K562 (cell line): ENCODE results near the gene SST. TPM values are rescaled to one million over a fixed set of nuclear protein-coding genes. Genes with fewer than 3 reads are reported as not detected.

ENCODE experiments used
- ATAC-seq: fragments of 200-7000 bp; cut with Tn5 transposase; 3 replicates; pipeline ENCODE4 v1.9.1; 2020; ENCODE audit warnings: moderate library complexity
- BruUV-seq: library from RNA; stranded (reverse); fragments of 400-500 nt; replicated peaks from 2 replicates; lab custom pipeline; 2021; lab: Mats Ljungman, UMichigan
- CTCF ChIA-PET: fragments of 300-600 bp; formaldehyde crosslinking; extraction: SDS; loops from one replicate; lab custom pipeline; 2021; ENCODE audit warnings: low intra/inter-chr PET ratio; lab: Yijun Ruan, JAX
- POLR2A ChIA-PET: fragments of 300-600, 350-650 bp; sonication (Branson Sonifier 250); formaldehyde crosslinking; extraction: SDS; loops from one replicate; lab custom pipeline; 2021; ENCODE audit warnings: antibody characterized with exemption, inconsistent platforms; lab: Yijun Ruan, JAX
- DNase-seq, 4 experiments: peaks; one replicate each; pipeline versions ENCODE4 v3.0.0 to v3.0.0-alpha.2; 2011 to 2018; ENCODE audit warnings: low spot score in 3 of 4, mixed read lengths in 3 of 4; ENCODE audit errors: extremely low read depth in 1 of 4
- FAIRE-seq: peaks from 2 replicates; lab custom pipeline; 2011; peaks lifted over from hg19 to GRCh38; lab: Jason Lieb, UNC
- H2AFZ ChIP-seq: 2 replicates; pipeline ENCODE4 v1.6.0; 2011; ENCODE audit warnings: low read depth, low read length, control low read depth, inconsistent platforms
- H3K27ac ChIP-seq: fragments of 200-600 bp; 3 replicates; pipeline ENCODE4 v1.8.0; 2011; ENCODE audit warnings: low read depth, mild to moderate bottlenecking, control low read depth, inconsistent platforms, low read length, moderate library complexity, mixed read lengths; ENCODE audit errors: extremely low read depth
- H3K27me3 ChIP-seq, 2 experiments: fragments of 300-600 bp in 1 of 2; 2 replicates in 1 of 2; 3 replicates in 1 of 2; pipeline versions ENCODE4 v1.6.0 to v1.8.0; 2011; ENCODE audit warnings: inconsistent platforms in 2 of 2, low read length in 2 of 2, mild to moderate bottlenecking in 1 of 2, mixed read lengths in 1 of 2, moderate library complexity in 1 of 2; ENCODE audit not compliant: control insufficient read depth in 2 of 2, insufficient read depth in 2 of 2
- H3K36me3 ChIP-seq: fragments of 300-600 bp; 3 replicates; pipeline ENCODE4 v1.8.0; 2011; ENCODE audit warnings: mild to moderate bottlenecking, low read length, inconsistent platforms; ENCODE audit not compliant: control insufficient read depth, insufficient read depth
- H3K4me1 ChIP-seq, 2 experiments: fragments of 200-600 bp in 1 of 2; replicated peaks in 1 of 2; 2 replicates in 1 of 2; 3 replicates in 1 of 2; pipeline versions ENCODE4 v1.5.1 to v1.8.0; 2011; ENCODE audit warnings: inconsistent platforms in 2 of 2, low read length in 2 of 2, mild to moderate bottlenecking in 1 of 2, mixed read lengths in 1 of 2, moderate library complexity in 1 of 2; ENCODE audit not compliant: control insufficient read depth in 2 of 2, insufficient read depth in 2 of 2
- H3K4me2 ChIP-seq: 2 replicates; pipeline ENCODE4 v1.6.1; 2011; ENCODE audit warnings: low read length, control low read depth, inconsistent platforms, mixed read lengths; ENCODE audit not compliant: insufficient read depth
- H3K4me3 ChIP-seq: fragments of 200-600 bp; sonication (generic), shearing (Covaris generic); 2 replicates; pipeline ENCODE4 v1.5.1; 2016; ENCODE audit warnings: control low read depth, inconsistent platforms
- H3K79me2 ChIP-seq: fragments of 200-600 bp; 3 replicates; pipeline ENCODE4 v1.8.0; 2011; ENCODE audit warnings: low read length, inconsistent platforms; ENCODE audit not compliant: control insufficient read depth, insufficient read depth
- H3K9ac ChIP-seq, 2 experiments: 2 replicates each; pipeline versions ENCODE4 v1.6.0 to v1.6.1; 2011; ENCODE audit warnings: low read depth in 2 of 2, low read length in 2 of 2, control low read depth in 1 of 2, inconsistent platforms in 1 of 2, mild to moderate bottlenecking in 1 of 2, mixed read lengths in 1 of 2; ENCODE audit not compliant: insufficient read depth in 1 of 2
- H3K9me1 ChIP-seq: one replicate; pipeline ENCODE4 v1.6.0; 2011; ENCODE audit warnings: inconsistent platforms, mild to moderate bottlenecking, low read length, moderate library complexity; ENCODE audit not compliant: control insufficient read depth, insufficient read depth
- H3K9me3 ChIP-seq: replicated peaks from 2 replicates; pipeline ENCODE4 v1.5.1; 2011; ENCODE audit warnings: low read depth, low read length, inconsistent platforms; ENCODE audit not compliant: control insufficient read depth, insufficient read depth
- H4K20me1 ChIP-seq: replicated peaks from 2 replicates; pipeline ENCODE4 v1.6.1; 2011; ENCODE audit warnings: low read length, inconsistent platforms, mixed read lengths; ENCODE audit not compliant: control insufficient read depth, insufficient read depth
- CBX2 ChIP-seq: fragments of 200-600 bp; sonication (generic); IDR thresholded peaks from one replicate; pipeline ENCODE4 v1.6.1; 2012; ENCODE audit warnings: mild to moderate bottlenecking, low read length, inconsistent platforms; ENCODE audit not compliant: insufficient read depth, poor library complexity, severe bottlenecking
- CHD2 ChIP-seq: IDR thresholded peaks from 2 replicates; pipeline ENCODE4 v1.6.1; 2011; ENCODE audit warnings: low read depth, low read length
- FUS ChIP-seq: fragments of 200-400 bp; formaldehyde crosslinking; optimal IDR thresholded peaks from 2 replicates; pipeline ENCODE3; 2017; ENCODE audit warnings: low read depth, low read length
- GATAD2A ChIP-seq: fragments of 450-650 bp; IDR thresholded peaks from 2 replicates; pipeline ENCODE4 v1.6.1; 2017
- HMGN3 ChIP-seq: IDR thresholded peaks from 2 replicates; pipeline ENCODE4 v1.6.1; 2011; ENCODE audit warnings: borderline replicate concordance, low read depth, mild to moderate bottlenecking, mixed read lengths, low read length; ENCODE audit not compliant: insufficient read length; ENCODE audit errors: extremely low read depth
- HNRNPL ChIP-seq: fragments of 200-400 bp; formaldehyde crosslinking; IDR thresholded peaks from 2 replicates; pipeline ENCODE4 v1.6.1; 2017; ENCODE audit warnings: low read depth, mild to moderate bottlenecking, low read length
- KAT2B ChIP-seq: IDR thresholded peaks from one replicate; pipeline ENCODE4 v1.6.1; 2012; ENCODE audit warnings: low read depth, mild to moderate bottlenecking, control low read depth, inconsistent platforms, low read length, moderate library complexity
- KAT8 ChIP-seq: fragments of 450-650 bp; IDR thresholded peaks from 2 replicates; pipeline ENCODE4 v1.6.1; 2016; ENCODE audit warnings: low read depth, mild to moderate bottlenecking
- NEUROD1 ChIP-seq: fragments of 150-350 bp; IDR thresholded peaks from 2 replicates; pipeline ENCODE4 v1.6.1; 2014; ENCODE audit warnings: borderline replicate concordance, low read length, low read depth; ENCODE audit not compliant: partially characterized antibody
- NR2C2 ChIP-seq, 2 experiments: fragments of 200-800 bp in 1 of 2; sonication (Bioruptor generic) in 1 of 2; sonication (generic) in 1 of 2; formaldehyde crosslinking in 1 of 2; IDR thresholded peaks; 2 replicates each; pipeline versions ENCODE4 v1.6.1 to v1.8.0; 2016 to 2022; ENCODE audit warnings: mild to moderate bottlenecking in 1 of 2, missing compliant biosample characterization in 1 of 2, missing genetic modification characterization in 1 of 2, missing genetic modification reagents in 1 of 2
- RBM17 ChIP-seq: fragments of 200-400 bp; formaldehyde crosslinking; IDR thresholded peaks from 2 replicates; pipeline ENCODE4 v1.6.1; 2017; ENCODE audit warnings: low read depth, mild to moderate bottlenecking, low read length, borderline replicate concordance
- TARDBP ChIP-seq: fragments of 450-650 bp; IDR thresholded peaks from 2 replicates; pipeline ENCODE4 v1.6.1; 2016
- XRCC4 ChIP-seq: IDR thresholded peaks from one replicate; pipeline ENCODE4 v1.6.1; 2011; ENCODE audit not compliant: insufficient read depth, insufficient read length; ENCODE audit errors: extremely low read depth
- ZNF518B ChIP-seq: fragments of 250-450 bp; sonication (Bioruptor Pico); IDR thresholded peaks from 2 replicates; pipeline ENCODE4 v1.5.0; 2021; ENCODE audit warnings: mild to moderate bottlenecking, moderate library complexity
- ZNF583 ChIP-seq: fragments of 250-450 bp; sonication (Bioruptor Pico); IDR thresholded peaks from 2 replicates; pipeline ENCODE4 v1.4.0; 2020
- ZNF707 ChIP-seq: fragments of 250-450 bp; sonication (Bioruptor Pico); conservative IDR thresholded peaks from 2 replicates; pipeline ENCODE4 v1.8.0; 2022; ENCODE audit warnings: inconsistent platforms, mild to moderate bottlenecking, moderate library complexity
- WGBS: fragments of 100-300 bp; shearing (Covaris generic); methylation state at CpG from one replicate; pipeline ENCODE4 v1.1.6; 2016; ENCODE audit warnings: low coverage, mixed read lengths; ENCODE audit not compliant: insufficient coverage; ENCODE audit errors: missing lambda C conversion rate; 5-methylcytosine and 5-hydroxymethylcytosine counted together
- in situ Hi-C: fragments of 300-500 bp; cut with MboI; formaldehyde crosslinking; loops from 4 replicates; pipeline ENCODE4 v1.15.0; 2018; ENCODE audit warnings: inconsistent platforms, mixed read lengths
- intact Hi-C: fragments of 100-400 bp; cut with micrococcal nuclease; formaldehyde crosslinking; loops from 2 replicates; pipeline ENCODE4 v1.14.2; 2022
- polyA plus RNA-seq, 8 experiments: library from polyadenylated mRNA; depleted of rRNA in 4 of 8; stranded (reverse) in 5 of 8; unstranded in 3 of 8; fragments of >200 nt; fragmentation: Nextera tagmentation in 2 of 8; fragmentation: Illumina TruSeq in 1 of 8; extraction: Ambion mirVana in 2 of 8; extraction: Trizol in 1 of 8; gene quantifications; 2 replicates each; pipeline versions ENCODE4 v1.2.1 to v1.2.3, GENCODE V29; 2011 to 2014; ENCODE audit warnings: inconsistent platforms in 1 of 8, missing spikeins in 1 of 8
- total RNA-seq, 7 experiments: library from RNA; depleted of rRNA in 6 of 7; stranded (reverse); fragments of >200 nt in 6 of 7; fragmentation: Illumina TruSeq in 2 of 7; extraction: Trizol in 2 of 7; gene quantifications; 2 replicates each; pipeline versions ENCODE4 v1.2.1 to v1.2.3, GENCODE V29; 2011 to 2021; ENCODE audit warnings: low replicate concordance in 1 of 7

The SST gene
- total and polyA plus RNA-seq, 9 of the 15 experiments (the other 6 are each of a cell fraction or from before 2014, with no cell fraction given), result not detected

GRCh38 chr3:187648177-187648576 lies 22.0 kb downstream of the SST start:
- H3K9me1 ChIP-seq, result no peaks in the 10 kb centered on the region
- no peaks in the 10 kb centered on the region for H3K4me1 ChIP-seq
- ChIA-PET POLR2A (interaction anchor here (0.5 kb wide), 1 partner anchor 1641 kb away, joined by 3 read pairs; no protein-coding TSS in a partner anchor), CTCF (no interaction called here)
- no peak overlapping the region for H3K9ac ChIP-seq
- in situ Hi-C loops (no loop called here), intact Hi-C loops (no loop called here)
- DNase-seq, result no peak
- no peak for FAIRE-seq
- BruUV-seq, result no TSS peak
- H3K27ac ChIP-seq, result no peak overlapping the region
- H3K4me2 ChIP-seq, result no peak overlapping the region
- 0% methylated on average over 2 of the region's 2 CpGs for WGBS
- no peaks in the 10 kb centered on the region for H3K79me2 ChIP-seq
- no peaks in the 10 kb centered on the region for H3K27me3 ChIP-seq
- no peak overlapping the region for H3K4me3 ChIP-seq
- no peaks in the 10 kb centered on the region; the same call in 1 of the 2 replicates for H4K20me1 ChIP-seq
- no peak for ATAC-seq
- H3K36me3 ChIP-seq, result no peaks in the 10 kb centered on the region
- no peaks in the 10 kb centered on the region for H3K9me3 ChIP-seq
- H2AFZ ChIP-seq, result no peak overlapping the region
- no peak for TF ChIP-seq HMGN3
- no peak for TF ChIP-seq ZNF583
- TF ChIP-seq ZNF518B (CRISPR knock-in tag), result no peak
- no peak for TF ChIP-seq ZNF707 (CRISPR knock-in tag)
- no peak for TF ChIP-seq FUS
- no peak for TF ChIP-seq GATAD2A
- no peak for TF ChIP-seq CBX2
- TF ChIP-seq XRCC4, result no peak
- TF ChIP-seq NR2C2 (CRISPR knock-in tag; IDR thresholded peaks at IDR 0.05), result no peak
- TF ChIP-seq NR2C2 (tag; IDR thresholded peaks at IDR 0.05), result no peak
- TF ChIP-seq RBM17, result no peak
- no peak for TF ChIP-seq CHD2
- no peak for TF ChIP-seq KAT8
- TF ChIP-seq KAT2B, result no peak
- no peak for TF ChIP-seq HNRNPL
- no peak for TF ChIP-seq NEUROD1
- TF ChIP-seq TARDBP, result no peak
